Activated T-helper 1 cell treated with anti-CD3 and anti-CD28 coated beads, Interleukin-12 subunit alpha, Interleukin-12 subunit beta, Interleukin-2, Interleukin-4 antibody, amounts not matched to agents 30 ng/mL and 10 ng/mL and 1 ng/mL, durations not matched to agents 14 hours and 24 hours and 36 hours (primary cell): ENCODE data around the gene TRIM25. TPM values are rescaled to one million over a fixed set of nuclear protein-coding genes. Genes with fewer than 3 reads are reported as not detected.

Experiments used
- DNase-seq: peaks from one replicate; pipeline ENCODE4 v3.0.0; 2021; ENCODE audit warnings: low spot score
- H3K27ac Mint-ChIP-seq: one replicate; pipeline ENCODE4 v1.8.0; 2021; ENCODE audit warnings: mild to moderate bottlenecking, mixed read lengths
- H3K27me3 Mint-ChIP-seq: one replicate; pipeline ENCODE4 v1.8.0; 2022; ENCODE audit warnings: mild to moderate bottlenecking, moderate library complexity, mixed read lengths; ENCODE audit not compliant: insufficient read depth
- H3K36me3 Mint-ChIP-seq: one replicate; pipeline ENCODE4 v1.8.0; 2021; ENCODE audit warnings: low read depth, mixed read lengths
- H3K4me1 Mint-ChIP-seq: one replicate; pipeline ENCODE4 v1.8.0; 2021; ENCODE audit warnings: low read depth, mixed read lengths
- H3K4me3 Mint-ChIP-seq: one replicate; pipeline ENCODE4 v1.8.0; 2021; ENCODE audit warnings: mild to moderate bottlenecking, moderate library complexity, mixed read lengths
- H3K9me3 Mint-ChIP-seq: one replicate; pipeline ENCODE4 v1.8.0; 2021; ENCODE audit warnings: mixed read lengths
- intact Hi-C: fragments of 100-400 bp; cut with micrococcal nuclease; formaldehyde crosslinking; loops from one replicate; pipeline ENCODE4 v1.15.1; 2024
- total RNA-seq: library from RNA; stranded (reverse); gene quantifications from 2 replicates; pipeline ENCODE4 v1.2.3, GENCODE V29; 2022

The TRIM25 gene
- total RNA-seq, 1 donor from 2014 or later: 86.9 TPM

- intact Hi-C loops: no loop called here
- DNase-seq: no peak
Observed at GRCh38 chr17:56898874-56899273, 15.0 kb downstream of the TRIM25 start.

GRCh38 chr17:56897646-56898424 is 16.0 kb downstream of the TRIM25 start:
- Mint-ChIP-seq H3K27ac (peak overlapping the region; percentile 62), H3K4me1 (peaks cover 7% of the 10 kb centered on the region), H3K9me3 (no peaks in the 10 kb centered on the region), H3K36me3 (peaks cover 65% of the 10 kb centered on the region), H3K27me3 (no peaks in the 10 kb centered on the region), H3K4me3 (no peak overlapping the region)
- DNase-seq: no peak
- intact Hi-C loops: no loop called here

More at GRCh38 chr17:56898874-56899273, 15.0 kb downstream of the TRIM25 start:
- H3K36me3 Mint-ChIP-seq: peaks cover 59% of the 10 kb centered on the region
- no peaks in the 10 kb centered on the region for H3K9me3 Mint-ChIP-seq
- peaks cover 8% of the 10 kb centered on the region for H3K4me1 Mint-ChIP-seq
- no peak overlapping the region for H3K4me3 Mint-ChIP-seq
- H3K27ac Mint-ChIP-seq: no peak overlapping the region
- H3K27me3 Mint-ChIP-seq: no peaks in the 10 kb centered on the region

GRCh38 chr17:56896968-56897359 is 16.9 kb downstream of the TRIM25 start:
- Mint-ChIP-seq H3K27ac (peak overlapping the region; percentile 62), H3K9me3 (no peaks in the 10 kb centered on the region), H3K27me3 (no peaks in the 10 kb centered on the region)

GRCh38 chr17:56896217-56896967 is 17.5 kb downstream of the TRIM25 start:
- Mint-ChIP-seq H3K4me1 (no peaks in the 10 kb centered on the region), H3K27ac (no peak overlapping the region), H3K36me3 (peaks cover 69% of the 10 kb centered on the region), H3K27me3 (no peaks in the 10 kb centered on the region), H3K9me3 (no peaks in the 10 kb centered on the region), H3K4me3 (no peak overlapping the region)
- DNase-seq: no peak
- intact Hi-C loops: no loop called here

More at GRCh38 chr17:56896968-56897359, 16.9 kb downstream of the TRIM25 start:
- DNase-seq: no peak
- Mint-ChIP-seq H3K4me1 (peaks cover 3% of the 10 kb centered on the region), H3K4me3 (no peak overlapping the region), H3K36me3 (peaks cover 73% of the 10 kb centered on the region)
- intact Hi-C loops: no loop called here

GRCh38 chr17:56894859-56895455 is 18.9 kb downstream of the TRIM25 start:
- intact Hi-C loops: no loop called here
- Mint-ChIP-seq H3K27me3 (no peaks in the 10 kb centered on the region), H3K9me3 (no peaks in the 10 kb centered on the region), H3K4me3 (no peak overlapping the region), H3K27ac (no peak overlapping the region), H3K4me1 (no peaks in the 10 kb centered on the region), H3K36me3 (peaks cover 66% of the 10 kb centered on the region)
- no peak for DNase-seq

GRCh38 chr17:56893503-56893902 is 20.3 kb downstream of the TRIM25 start:
- no peak for DNase-seq
- peaks cover 66% of the 10 kb centered on the region for H3K36me3 Mint-ChIP-seq
- intact Hi-C loops: no loop called here
- no peaks in the 10 kb centered on the region for H3K27me3 Mint-ChIP-seq
- H3K27ac Mint-ChIP-seq: peak overlapping the region; percentile 9
- peaks cover 3% of the 10 kb centered on the region for H3K9me3 Mint-ChIP-seq
- H3K4me1 Mint-ChIP-seq: no peaks in the 10 kb centered on the region
- no peak overlapping the region for H3K4me3 Mint-ChIP-seq

- no peaks in the 10 kb centered on the region for H3K4me1 Mint-ChIP-seq
- no peak overlapping the region for H3K27ac Mint-ChIP-seq
- no peaks in the 10 kb centered on the region for H3K27me3 Mint-ChIP-seq
- H3K36me3 Mint-ChIP-seq: peaks cover 66% of the 10 kb centered on the region
- no peak for DNase-seq
- intact Hi-C loops: no loop called here
- no peak overlapping the region for H3K4me3 Mint-ChIP-seq
- H3K9me3 Mint-ChIP-seq: peaks cover 10% of the 10 kb centered on the region
Observed at GRCh38 chr17:56892333-56892732, 21.5 kb downstream of the TRIM25 start.

GRCh38 chr17:56891751-56892150 is 22.1 kb downstream of the TRIM25 start:
- Mint-ChIP-seq H3K27me3 (no peaks in the 10 kb centered on the region), H3K27ac (no peak overlapping the region), H3K36me3 (peaks cover 68% of the 10 kb centered on the region), H3K4me3 (no peak overlapping the region), H3K4me1 (no peaks in the 10 kb centered on the region), H3K9me3 (peaks cover 13% of the 10 kb centered on the region)
- DNase-seq: no peak
- intact Hi-C loops: loop anchor here (1.0 kb wide), 1 partner anchor 49 kb away; no protein-coding TSS in a partner anchor

- intact Hi-C loops: loop anchor here (1.0 kb wide), 1 partner anchor 49 kb away; no protein-coding TSS in a partner anchor
- no peak overlapping the region for H3K4me3 Mint-ChIP-seq
- peaks cover 71% of the 10 kb centered on the region for H3K36me3 Mint-ChIP-seq
- H3K27me3 Mint-ChIP-seq: no peaks in the 10 kb centered on the region
- no peak for DNase-seq
- no peaks in the 10 kb centered on the region for H3K4me1 Mint-ChIP-seq
- H3K27ac Mint-ChIP-seq: peak overlapping the region; percentile 15
- H3K9me3 Mint-ChIP-seq: peaks cover 13% of the 10 kb centered on the region
Observed at GRCh38 chr17:56890906-56891674, 22.8 kb downstream of the TRIM25 start.

- Mint-ChIP-seq H3K27me3 (no peaks in the 10 kb centered on the region), H3K4me1 (peaks cover 2% of the 10 kb centered on the region), H3K36me3 (peaks cover 65% of the 10 kb centered on the region), H3K27ac (no peak overlapping the region), H3K4me3 (no peak overlapping the region), H3K9me3 (peaks cover 13% of the 10 kb centered on the region)
- intact Hi-C loops: no loop called here
- DNase-seq: no peak
Observed at GRCh38 chr17:56890390-56890789, 23.5 kb downstream of the TRIM25 start.

GRCh38 chr17:56887552-56888467 is 26.0 kb downstream of the TRIM25 start:
- peaks cover 6% of the 10 kb centered on the region for H3K4me1 Mint-ChIP-seq
- peaks cover 46% of the 10 kb centered on the region for H3K36me3 Mint-ChIP-seq
- H3K9me3 Mint-ChIP-seq: peaks cover 13% of the 10 kb centered on the region
- DNase-seq: no peak
- H3K27me3 Mint-ChIP-seq: no peaks in the 10 kb centered on the region
- no peak overlapping the region for H3K27ac Mint-ChIP-seq
- intact Hi-C loops: no loop called here
- no peak overlapping the region for H3K4me3 Mint-ChIP-seq

- H3K9me3 Mint-ChIP-seq: peaks cover 13% of the 10 kb centered on the region
- H3K36me3 Mint-ChIP-seq: peaks cover 39% of the 10 kb centered on the region
- intact Hi-C loops: no loop called here
- H3K4me3 Mint-ChIP-seq: no peak overlapping the region
- H3K27ac Mint-ChIP-seq: no peak overlapping the region
- H3K4me1 Mint-ChIP-seq: peaks cover 6% of the 10 kb centered on the region
- no peak for DNase-seq
- H3K27me3 Mint-ChIP-seq: no peaks in the 10 kb centered on the region
Observed at GRCh38 chr17:56887105-56887504, 26.7 kb downstream of the TRIM25 start.
